H9 (cell line): ENCODE measurements around the gene GOLT1A. TPM values are rescaled to one million over a fixed set of nuclear protein-coding genes. Genes with fewer than 3 reads are reported as not detected.
"Not testable (repeated sequence)": the region's sequence is repeated elsewhere in the genome, so short reads cannot be mapped to it uniquely, and the experiment has no call there.

Source experiments
- DNase-seq: peaks from one replicate; pipeline ENCODE4 v3.0.0-alpha.2; 2017
- H2AFZ ChIP-seq: one replicate; pipeline ENCODE4 v1.6.1; 2013; ENCODE audit warnings: mild to moderate bottlenecking, low read length, control low read depth, moderate library complexity
- H2AK5ac ChIP-seq: 2 replicates; pipeline ENCODE4 v1.6.1; 2013; ENCODE audit warnings: low read length, control low read depth, mixed read lengths; ENCODE audit not compliant: insufficient read length
- H2BK120ac ChIP-seq: one replicate; pipeline ENCODE4 v1.6.1; 2013; ENCODE audit warnings: low read depth, mild to moderate bottlenecking, low read length, control low read depth, inconsistent platforms; ENCODE audit not compliant: poor library complexity, severe bottlenecking
- H2BK12ac ChIP-seq: 2 replicates; pipeline ENCODE4 v1.6.1; 2013; ENCODE audit warnings: low read length, control low read depth, mixed read lengths, low read depth; ENCODE audit not compliant: insufficient read length
- H2BK15ac ChIP-seq: 2 replicates; pipeline ENCODE4 v1.6.1; 2013; ENCODE audit warnings: low read depth, low read length, control low read depth
- H2BK20ac ChIP-seq: one replicate; pipeline ENCODE4 v1.6.1; 2013; ENCODE audit warnings: low read depth, mild to moderate bottlenecking, low read length, control low read depth, inconsistent platforms; ENCODE audit not compliant: poor library complexity, severe bottlenecking
- H2BK5ac ChIP-seq: 2 replicates; pipeline ENCODE4 v1.6.1; 2013; ENCODE audit warnings: low read length, control low read depth, mixed read lengths; ENCODE audit not compliant: insufficient read length
- H3K14ac ChIP-seq: 2 replicates; pipeline ENCODE4 v1.6.1; 2013; ENCODE audit warnings: low read length, control low read depth; ENCODE audit not compliant: insufficient read depth
- H3K18ac ChIP-seq: 2 replicates; pipeline ENCODE4 v1.6.1; 2013; ENCODE audit warnings: low read depth, mild to moderate bottlenecking, mixed read lengths, low read length, control low read depth; ENCODE audit not compliant: insufficient read length
- H3K23ac ChIP-seq: 2 replicates; pipeline ENCODE4 v1.6.1; 2013; ENCODE audit warnings: low read length, control low read depth, mixed read lengths, low read depth; ENCODE audit not compliant: insufficient read length
- H3K23me2 ChIP-seq: 2 replicates; pipeline ENCODE4 v1.6.1; 2013; ENCODE audit warnings: low read depth, mild to moderate bottlenecking, mixed read lengths, low read length, control low read depth; ENCODE audit not compliant: insufficient read length, poor library complexity, severe bottlenecking
- H3K27ac ChIP-seq: 2 replicates; pipeline ENCODE4 v1.5.1; 2013; ENCODE audit warnings: low read length, control low read depth, mixed read lengths, low read depth; ENCODE audit not compliant: insufficient read length
- H3K27me3 ChIP-seq: 2 replicates; pipeline ENCODE4 v1.6.1; 2013; ENCODE audit warnings: low read length, control low read depth, inconsistent platforms; ENCODE audit not compliant: insufficient read depth
- H3K4ac ChIP-seq: 2 replicates; pipeline ENCODE4 v1.6.1; 2013; ENCODE audit warnings: low read depth, mild to moderate bottlenecking, control low read depth, inconsistent platforms, low read length, moderate library complexity
- H3K4me1 ChIP-seq: 2 replicates; pipeline ENCODE4 v1.6.1; 2013; ENCODE audit warnings: low read length, control low read depth, inconsistent platforms; ENCODE audit not compliant: insufficient read depth
- H3K4me2 ChIP-seq: 2 replicates; pipeline ENCODE4 v1.6.1; 2013; ENCODE audit warnings: low read length, control low read depth, mixed read lengths; ENCODE audit not compliant: insufficient read length, insufficient read depth
- H3K56ac ChIP-seq: 2 replicates; pipeline ENCODE4 v1.6.1; 2013; ENCODE audit warnings: low read depth, mild to moderate bottlenecking, mixed read lengths, low read length, control low read depth; ENCODE audit not compliant: insufficient read length
- H3K79me1 ChIP-seq: 2 replicates; pipeline ENCODE4 v1.6.1; 2013; ENCODE audit warnings: low read depth, mild to moderate bottlenecking, moderate library complexity, low read length, control low read depth, inconsistent platforms; ENCODE audit not compliant: insufficient read depth, poor library complexity, severe bottlenecking
- H3K79me2 ChIP-seq: 2 replicates; pipeline ENCODE4 v1.6.1; 2013; ENCODE audit warnings: low read length, control low read depth, inconsistent platforms; ENCODE audit not compliant: insufficient read depth
- H3K9ac ChIP-seq: 2 replicates; pipeline ENCODE4 v1.6.1; 2013; ENCODE audit warnings: low read length, control low read depth, mixed read lengths; ENCODE audit not compliant: insufficient read length; ENCODE audit errors: extremely low read depth
- H3K9me3 ChIP-seq: one replicate; pipeline ENCODE4 v1.6.1; 2013; ENCODE audit warnings: low read depth, low read length, inconsistent platforms; ENCODE audit not compliant: control insufficient read depth
- H3T11ph ChIP-seq: one replicate; pipeline ENCODE4 v1.6.1; 2013; ENCODE audit warnings: mild to moderate bottlenecking, low read length, control low read depth, inconsistent platforms
- H4K20me1 ChIP-seq: one replicate; pipeline ENCODE4 v1.6.1; 2013; ENCODE audit not compliant: control insufficient read depth, insufficient read length, insufficient read depth
- H4K5ac ChIP-seq: 2 replicates; pipeline ENCODE4 v1.6.1; 2013; ENCODE audit warnings: low read depth, mild to moderate bottlenecking, mixed read lengths, low read length, control low read depth; ENCODE audit not compliant: insufficient read length
- H4K8ac ChIP-seq: replicated peaks from 2 replicates; pipeline ENCODE4 v1.6.1; 2013; ENCODE audit warnings: low read length, control low read depth, mixed read lengths, low read depth; ENCODE audit not compliant: insufficient read length
- H4K91ac ChIP-seq: 2 replicates; pipeline ENCODE4 v1.6.1; 2013; ENCODE audit warnings: low read depth, mild to moderate bottlenecking, moderate library complexity, mixed read lengths, low read length, control low read depth; ENCODE audit not compliant: insufficient read length
- H3K27ac Mint-ChIP-seq, 3 experiments: 2 replicates in 2 of 3; 3 replicates in 1 of 3; pipeline ENCODE4 v1.8.0; 2020 to 2021; ENCODE audit warnings: mixed read lengths in 3 of 3, mild to moderate bottlenecking in 1 of 3, moderate library complexity in 1 of 3
- H3K27me3 Mint-ChIP-seq: 2 replicates; pipeline ENCODE4 v1.8.0; 2021; ENCODE audit warnings: low read depth, mild to moderate bottlenecking, moderate library complexity, mixed read lengths
- H3K36me3 Mint-ChIP-seq, 3 experiments: 2 replicates in 2 of 3; 3 replicates in 1 of 3; pipeline ENCODE4 v1.8.0; 2020 to 2021; ENCODE audit warnings: low read depth in 3 of 3, mixed read lengths in 3 of 3; ENCODE audit not compliant: insufficient read depth in 1 of 3
- H3K4me1 Mint-ChIP-seq, 2 experiments: 2 replicates each; pipeline ENCODE4 v1.8.0; 2020; ENCODE audit warnings: mixed read lengths in 2 of 2
- H3K4me3 Mint-ChIP-seq, 2 experiments: 2 replicates in 1 of 2; 3 replicates in 1 of 2; pipeline ENCODE4 v1.8.0; 2020 to 2021; ENCODE audit warnings: mild to moderate bottlenecking in 2 of 2, mixed read lengths in 2 of 2, moderate library complexity in 1 of 2
- H3K9me3 Mint-ChIP-seq, 2 experiments: 2 replicates in 1 of 2; 3 replicates in 1 of 2; pipeline ENCODE4 v1.8.0; 2020; ENCODE audit warnings: mild to moderate bottlenecking in 2 of 2, mixed read lengths in 2 of 2, moderate library complexity in 1 of 2
- CTCF ChIP-seq: fragments of 200-600 bp; sonication (generic); conservative IDR thresholded peaks from 3 replicates; pipeline ENCODE4 v1.8.0; 2021; ENCODE audit warnings: antibody characterized with exemption, mild to moderate bottlenecking
- WGBS: extraction: QIAGEN DNeasy Blood & Tissue Kit; methylation state at CpG from one replicate; pipeline ENCODE4 v1.1.7; 2013; ENCODE audit warnings: missing lambda C conversion rate, low lambda C conversion rate, mixed read lengths; ENCODE audit not compliant: insufficient read length; ENCODE audit errors: extremely low coverage; 5-methylcytosine and 5-hydroxymethylcytosine counted together
- total RNA-seq: library from RNA; stranded (reverse); gene quantifications from 2 replicates; pipeline ENCODE4 v1.2.1, GENCODE V29; 2021

Gene GOLT1A
- total RNA-seq, 1 experiment from 2014 or later, result 4.2 TPM

GRCh38 chr1:204240233-204240632 lies 26.4 kb upstream of the GOLT1A start:
- Histone ChIP-seq H3K23ac (no peak overlapping the region), H3K4ac (no peak overlapping the region), H3K14ac (no peak overlapping the region), H2AK5ac (no peak overlapping the region), H3K4me1 (no peaks in the 10 kb centered on the region), H2BK15ac (no peak overlapping the region), H4K91ac (no peak overlapping the region), H3K27ac (no peak overlapping the region), H2BK12ac (no peak overlapping the region), H3K23me2 (no peaks in the 10 kb centered on the region), H3K27me3 (no peaks in the 10 kb centered on the region), H3T11ph (no peak overlapping the region), H2BK120ac (no peak overlapping the region), H2BK20ac (no peak overlapping the region), H3K9me3 (no peaks in the 10 kb centered on the region), H3K18ac (no peak overlapping the region), H2BK5ac (no peak overlapping the region), H4K8ac (no peak overlapping the region), H3K9ac (no peak overlapping the region), H3K56ac (no peak overlapping the region), H4K5ac (no peak overlapping the region), H3K4me2 (no peak overlapping the region), H3K79me2 (no peaks in the 10 kb centered on the region), H2AFZ (no peak overlapping the region), H3K79me1 (no peaks in the 10 kb centered on the region), H4K20me1 (peaks cover 2% of the 10 kb centered on the region)
- H3K4me1 Mint-ChIP-seq, result no peaks in the 10 kb centered on the region
- DNase-seq, result no peak
- H3K27me3 Mint-ChIP-seq, result peaks cover 4% of the 10 kb centered on the region
- no peak for TF ChIP-seq CTCF
- H3K9me3 Mint-ChIP-seq, result peaks cover 0 to 9% of the 10 kb centered on the region in 2 experiments; a peak in 1 of 5 replicates
- WGBS, result no CpG with 5 or more reads among the region's 1 CpG
- H3K27ac Mint-ChIP-seq, result no peak overlapping the region
- peaks cover 7 to 16% (median 8%) of the 10 kb centered on the region in 3 experiments; a peak in 6 of 7 replicates for H3K36me3 Mint-ChIP-seq
- no peak overlapping the region; a peak in 1 of 5 replicates for H3K4me3 Mint-ChIP-seq

- no CpG with 5 or more reads among the region's 3 CpGs for WGBS
- H3K4me1 ChIP-seq, result not testable (repeated sequence)
Observed at GRCh38 chr1:204239401-204239800, 25.6 kb upstream of the GOLT1A start.

More at GRCh38 chr1:204239401-204239800, 25.6 kb upstream of the GOLT1A start:
- H4K20me1 ChIP-seq, H3K79me2 ChIP-seq, H2BK5ac ChIP-seq, H3K9ac ChIP-seq, H3K9me3 Mint-ChIP-seq, H4K8ac ChIP-seq, H2AK5ac ChIP-seq, H3K27me3 Mint-ChIP-seq, H3K56ac ChIP-seq, H2BK20ac ChIP-seq, H2AFZ ChIP-seq, H2BK120ac ChIP-seq, H3K27ac Mint-ChIP-seq, DNase-seq, H3K4me3 Mint-ChIP-seq, H3K4me1 Mint-ChIP-seq, H3K23me2 ChIP-seq, H3K27me3 ChIP-seq, H4K5ac ChIP-seq, H3T11ph ChIP-seq, H4K91ac ChIP-seq, H3K27ac ChIP-seq, H3K14ac ChIP-seq, H3K9me3 ChIP-seq, H3K18ac ChIP-seq, H3K4ac ChIP-seq, H3K4me2 ChIP-seq, H2BK15ac ChIP-seq, H2BK12ac ChIP-seq, H3K23ac ChIP-seq, H3K79me1 ChIP-seq: not testable (repeated sequence)
- peaks cover 7 to 14% (median 8%) of the 10 kb centered on the region in 3 experiments; a peak in 6 of 7 replicates for H3K36me3 Mint-ChIP-seq
